Naive B cell (primary cell): ENCODE measurements around the gene HGF. TPM values are rescaled to one million over a fixed set of nuclear protein-coding genes. Genes with fewer than 3 reads are reported as not detected.
A peak's percentile ranks its signal among the peaks of the same experiment; 100 is the strongest.

Source experiments
- ATAC-seq, 2 donors: fragments of 150-1000 bp; cut with Tn5 transposase; 2 replicates each; pipeline ENCODE4 v1.10.0; 2021; ENCODE audit warnings: low read depth in 2 of 2, mild to moderate bottlenecking in 2 of 2, moderate library complexity in 2 of 2
- DNase-seq: peaks from one replicate; pipeline ENCODE4 v3.0.0; 2022
- H3K27ac Mint-ChIP-seq, 6 donors: one replicate each; pipeline ENCODE4 v1.8.0; 2020 to 2022; ENCODE audit warnings: mild to moderate bottlenecking in 6 of 6, mixed read lengths in 6 of 6, moderate library complexity in 5 of 6, inconsistent platforms in 2 of 6
- H3K27me3 Mint-ChIP-seq, 3 donors: one replicate each; pipeline ENCODE4 v1.8.0; 2021 to 2022; ENCODE audit warnings: mixed read lengths in 3 of 3, mild to moderate bottlenecking in 1 of 3
- H3K36me3 Mint-ChIP-seq, 2 donors: one replicate each; pipeline ENCODE4 v1.8.0; 2020 to 2022; ENCODE audit warnings: mixed read lengths in 2 of 2, inconsistent platforms in 1 of 2, mild to moderate bottlenecking in 1 of 2
- H3K4me1 Mint-ChIP-seq, 3 donors: one replicate each; pipeline ENCODE4 v1.8.0; 2020 to 2022; ENCODE audit warnings: mixed read lengths in 3 of 3, inconsistent platforms in 1 of 3, mild to moderate bottlenecking in 1 of 3, moderate library complexity in 1 of 3
- H3K4me3 Mint-ChIP-seq, 8 donors: one replicate each; pipeline ENCODE4 v1.8.0; 2020 to 2022; ENCODE audit warnings: mild to moderate bottlenecking in 8 of 8, mixed read lengths in 8 of 8, moderate library complexity in 8 of 8, inconsistent platforms in 2 of 8
- H3K9me3 Mint-ChIP-seq, 7 donors: one replicate each; pipeline ENCODE4 v1.8.0; 2020 to 2022; ENCODE audit warnings: mixed read lengths in 7 of 7, mild to moderate bottlenecking in 5 of 7, inconsistent platforms in 2 of 7, moderate library complexity in 1 of 7
- polyA plus RNA-seq, 6 donors: library from polyadenylated mRNA; unstranded; fragments of 300-500 nt; fragmentation: Illumina TruSeq; gene quantifications; one replicate each; pipeline ENCODE4 v1.2.3, GENCODE V29; 2021; ENCODE audit warnings: low read depth in 6 of 6

HGF gene
- polyA plus RNA-seq, 6 donors from 2014 or later: 0.31 to 0.53 TPM; not detected in 4

GRCh38 chr7:81761821-81762220, 8.0 kb downstream of the HGF start:
- no peak for DNase-seq
- H3K27me3 Mint-ChIP-seq: no peaks in the 10 kb centered on the region
- no peak overlapping the region for H3K4me3 Mint-ChIP-seq
- H3K36me3 Mint-ChIP-seq: no peaks in the 10 kb centered on the region
- no peaks in the 10 kb centered on the region for H3K4me1 Mint-ChIP-seq
- no peak overlapping the region for H3K27ac Mint-ChIP-seq
- no peak for ATAC-seq
- no peaks in the 10 kb centered on the region for H3K9me3 Mint-ChIP-seq

DNA sequence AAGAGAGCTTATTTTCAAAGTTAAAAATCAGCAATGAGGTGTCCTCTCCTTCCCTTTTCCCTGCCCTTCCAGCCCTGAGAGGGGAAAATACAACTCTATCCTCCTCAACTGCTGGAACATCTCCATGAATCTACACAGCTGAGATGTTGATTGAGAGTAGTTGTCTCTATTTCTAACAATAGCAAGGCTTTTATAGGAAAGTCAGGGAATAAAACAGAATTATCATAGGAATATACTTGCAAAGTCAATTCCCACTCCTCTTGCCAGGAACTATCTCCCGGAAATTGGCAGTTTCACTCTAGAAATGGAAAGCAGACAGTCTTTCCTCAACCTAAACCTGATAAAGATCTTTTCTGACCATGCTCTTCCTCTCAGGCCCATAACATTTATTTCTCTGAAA, 8.8 kb downstream of the HGF start:
- DNase-seq (no peak), ATAC-seq (no peak)
- Mint-ChIP-seq H3K36me3 (no peaks in the 10 kb centered on the region), H3K4me1 (no peaks in the 10 kb centered on the region), H3K4me3 (no peak overlapping the region), H3K9me3 (no peaks in the 10 kb centered on the region), H3K27me3 (no peaks in the 10 kb centered on the region), H3K27ac (no peak overlapping the region)

GRCh38 chr7:81754918-81755696, 14.7 kb downstream of the HGF start:
- Mint-ChIP-seq H3K4me3 (no peak overlapping the region), H3K36me3 (no peaks in the 10 kb centered on the region), H3K9me3 (no peaks in the 10 kb centered on the region)

GRCh38 chr7:81753392-81753791, 16.5 kb downstream of the HGF start:
- no peaks in the 10 kb centered on the region for H3K36me3 Mint-ChIP-seq
- H3K4me3 Mint-ChIP-seq: no peak overlapping the region
- peaks cover 0 to 1% (median 0%) of the 10 kb centered on the region in 7 donors for H3K9me3 Mint-ChIP-seq
- H3K27ac Mint-ChIP-seq: no peak overlapping the region
- no peaks in the 10 kb centered on the region for H3K4me1 Mint-ChIP-seq
- no peak for DNase-seq
- no peaks in the 10 kb centered on the region for H3K27me3 Mint-ChIP-seq
- ATAC-seq: no peak

More at GRCh38 chr7:81754918-81755696, 14.7 kb downstream of the HGF start:
- DNase-seq (no peak), ATAC-seq (no peak)
- H3K4me1 Mint-ChIP-seq: no peaks in the 10 kb centered on the region
- no peaks in the 10 kb centered on the region for H3K27me3 Mint-ChIP-seq
- H3K27ac Mint-ChIP-seq: no peak overlapping the region

DNA sequence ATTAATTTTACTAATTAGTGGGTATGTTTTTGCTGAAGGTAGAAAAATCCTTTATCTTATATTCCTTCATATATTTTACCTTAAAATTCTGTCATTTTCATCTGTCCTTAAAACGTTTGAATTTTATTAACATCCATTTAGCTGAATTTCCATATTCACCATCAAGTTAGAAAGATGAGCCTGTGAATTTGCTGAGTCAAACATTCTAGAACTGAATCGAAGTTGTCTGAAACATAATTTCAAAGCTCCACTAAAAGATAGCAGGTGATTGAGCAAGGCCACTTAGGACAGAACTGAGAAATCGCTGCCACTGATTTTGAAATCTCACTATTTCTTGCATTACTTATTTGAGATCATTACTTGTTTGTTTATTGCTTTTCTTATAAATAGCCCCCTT, 17.5 kb downstream of the HGF start:
- Mint-ChIP-seq H3K27ac (no peak overlapping the region), H3K4me1 (no peaks in the 10 kb centered on the region), H3K4me3 (no peak overlapping the region), H3K27me3 (no peaks in the 10 kb centered on the region), H3K36me3 (no peaks in the 10 kb centered on the region), H3K9me3 (peaks cover 0 to 2% (median 0%) of the 10 kb centered on the region in 7 donors)
- DNase-seq: no peak
- ATAC-seq: no peak

- Mint-ChIP-seq H3K27ac (no peak overlapping the region), H3K9me3 (peaks cover 0 to 2% (median 0%) of the 10 kb centered on the region in 7 donors), H3K4me1 (no peaks in the 10 kb centered on the region), H3K27me3 (no peaks in the 10 kb centered on the region), H3K4me3 (no peak overlapping the region), H3K36me3 (no peaks in the 10 kb centered on the region)
- ATAC-seq: no peak
- DNase-seq: no peak
Measured at GRCh38 chr7:81751619-81752317, 18.1 kb downstream of the HGF start.

DNA sequence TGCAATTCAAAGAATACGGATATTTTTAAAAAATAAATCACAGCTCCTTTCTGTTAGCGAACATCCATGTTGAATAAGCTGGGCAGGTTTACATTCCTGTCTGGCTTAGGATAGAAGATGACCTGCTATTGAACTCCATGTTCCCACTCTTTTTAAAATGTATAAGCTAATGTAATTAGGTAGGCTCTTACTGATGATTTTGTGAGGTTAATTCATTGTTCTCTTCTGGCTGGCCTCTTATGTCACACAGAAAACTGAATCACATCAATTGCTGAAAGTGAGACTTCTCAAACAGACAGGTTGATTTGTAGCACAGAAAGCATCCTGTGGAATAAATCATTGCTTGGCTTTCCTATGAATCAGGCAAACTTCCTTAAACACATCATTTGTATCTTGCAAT, 24.2 kb downstream of the HGF start:
- H3K36me3 Mint-ChIP-seq: no peaks in the 10 kb centered on the region
- peaks cover 0 to 2% (median 0%) of the 10 kb centered on the region in 7 donors for H3K9me3 Mint-ChIP-seq
- H3K27ac Mint-ChIP-seq: no peak overlapping the region
- H3K4me1 Mint-ChIP-seq: no peaks in the 10 kb centered on the region
- H3K27me3 Mint-ChIP-seq: no peaks in the 10 kb centered on the region
- ATAC-seq: no peak
- H3K4me3 Mint-ChIP-seq: no peak overlapping the region
- DNase-seq: no peak

- Mint-ChIP-seq H3K4me3 (no peak overlapping the region), H3K27me3 (no peaks in the 10 kb centered on the region), H3K4me1 (no peaks in the 10 kb centered on the region), H3K36me3 (no peaks in the 10 kb centered on the region), H3K27ac (peak overlapping the region in 1 of 6 donors; percentile 18), H3K9me3 (peaks cover 0 to 2% (median 0%) of the 10 kb centered on the region in 7 donors)
- no peak for DNase-seq
- ATAC-seq: no peak
Measured at GRCh38 chr7:81744389-81744788, 25.5 kb downstream of the HGF start.

- no peaks in the 10 kb centered on the region for H3K36me3 Mint-ChIP-seq
- no peak overlapping the region for H3K4me3 Mint-ChIP-seq
- DNase-seq: no peak
- no peaks in the 10 kb centered on the region for H3K27me3 Mint-ChIP-seq
- no peak overlapping the region for H3K27ac Mint-ChIP-seq
- ATAC-seq: no peak
- H3K9me3 Mint-ChIP-seq: peaks cover 0 to 2% (median 0%) of the 10 kb centered on the region in 7 donors
- H3K4me1 Mint-ChIP-seq: no peaks in the 10 kb centered on the region
Measured at GRCh38 chr7:81743665-81744064, 26.2 kb downstream of the HGF start.

DNA sequence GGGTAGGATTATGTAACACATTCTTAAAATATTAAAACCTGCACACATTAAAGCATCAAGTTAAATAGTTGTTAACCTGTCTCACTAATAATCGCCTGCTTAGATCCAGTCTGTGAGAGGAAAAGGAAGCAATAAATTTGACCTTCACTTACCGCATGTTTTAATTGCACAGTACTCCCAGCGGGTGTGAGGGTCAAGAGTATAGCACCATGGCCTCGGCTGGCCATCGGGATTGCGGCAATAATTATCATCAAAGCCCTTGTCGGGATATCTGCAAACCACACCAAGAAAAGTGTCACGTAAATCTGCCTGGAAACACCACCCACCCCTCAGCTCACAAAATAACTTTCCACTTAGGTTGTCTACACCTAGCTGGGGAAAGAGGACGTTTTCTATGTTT, 26.6 kb downstream of the HGF start:
- ATAC-seq (no peak), DNase-seq (no peak)
- Mint-ChIP-seq H3K9me3 (no peaks in the 10 kb centered on the region), H3K27me3 (no peaks in the 10 kb centered on the region), H3K4me3 (no peak overlapping the region), H3K36me3 (no peaks in the 10 kb centered on the region), H3K27ac (no peak overlapping the region), H3K4me1 (no peaks in the 10 kb centered on the region)

GRCh38 chr7:81740403-81740802, 29.4 kb downstream of the HGF start:
- H3K9me3 Mint-ChIP-seq: peaks cover 0 to 1% (median 0%) of the 10 kb centered on the region in 7 donors
- H3K4me1 Mint-ChIP-seq: no peaks in the 10 kb centered on the region
- H3K27me3 Mint-ChIP-seq: no peaks in the 10 kb centered on the region
- DNase-seq (no peak), ATAC-seq (no peak)
- no peak overlapping the region for H3K4me3 Mint-ChIP-seq
- no peak overlapping the region for H3K27ac Mint-ChIP-seq
- no peaks in the 10 kb centered on the region for H3K36me3 Mint-ChIP-seq

- no peaks in the 10 kb centered on the region for H3K27me3 Mint-ChIP-seq
- no peak overlapping the region for H3K4me3 Mint-ChIP-seq
- H3K27ac Mint-ChIP-seq: no peak overlapping the region
- peaks cover 0 to 1% (median 0%) of the 10 kb centered on the region in 7 donors for H3K9me3 Mint-ChIP-seq
- H3K4me1 Mint-ChIP-seq: no peaks in the 10 kb centered on the region
- ATAC-seq (no peak), DNase-seq (no peak)
- no peaks in the 10 kb centered on the region for H3K36me3 Mint-ChIP-seq
Measured at GRCh38 chr7:81736091-81736490, 33.8 kb downstream of the HGF start.

DNA sequence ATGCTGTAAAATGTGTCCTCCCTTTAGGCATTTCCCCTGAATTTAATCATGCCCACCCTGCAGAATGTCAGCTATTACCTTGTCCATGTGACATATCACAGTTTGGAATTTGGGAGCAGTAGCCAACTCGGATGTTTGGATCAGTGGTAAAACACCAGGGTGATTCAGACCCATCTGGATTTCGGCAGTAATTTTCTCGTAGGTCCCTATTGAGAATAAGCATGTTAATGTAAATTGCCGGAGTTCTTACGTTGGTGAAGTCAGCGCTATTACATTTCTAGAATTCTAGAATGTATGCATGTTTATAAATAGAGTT, 44.1 kb downstream of the HGF start:
- Mint-ChIP-seq H3K27ac (no peak overlapping the region), H3K27me3 (no peaks in the 10 kb centered on the region), H3K4me1 (no peaks in the 10 kb centered on the region), H3K4me3 (no peak overlapping the region), H3K9me3 (no peaks in the 10 kb centered on the region), H3K36me3 (no peaks in the 10 kb centered on the region)
- ATAC-seq (no peak), DNase-seq (no peak)

GRCh38 chr7:81725003-81725811, 44.6 kb downstream of the HGF start:
- H3K4me3 Mint-ChIP-seq: no peak overlapping the region
- no peaks in the 10 kb centered on the region for H3K36me3 Mint-ChIP-seq
- no peaks in the 10 kb centered on the region for H3K4me1 Mint-ChIP-seq
- DNase-seq: no peak
- no peaks in the 10 kb centered on the region for H3K27me3 Mint-ChIP-seq
- ATAC-seq: no peak
- H3K9me3 Mint-ChIP-seq: no peaks in the 10 kb centered on the region
- no peak overlapping the region for H3K27ac Mint-ChIP-seq
